Trophoblast cell (in vitro differentiated cells and primary cell): ENCODE data around the gene PDIA4.
"Not testable (repeated sequence)": the region's sequence is repeated elsewhere in the genome, so short reads cannot be mapped to it uniquely, and the experiment has no call there.

Experiments used
- DNase-seq, 2 donors: peaks; one replicate each; pipeline ENCODE4 v3.0.0-alpha.2; 2016
- H2AFZ ChIP-seq: 2 replicates; pipeline ENCODE4 v1.6.1; 2013; ENCODE audit warnings: low read length, moderate library complexity, mild to moderate bottlenecking; ENCODE audit not compliant: insufficient read depth, poor library complexity
- H2AK5ac ChIP-seq: 2 replicates; pipeline ENCODE4 v1.6.1; 2013; ENCODE audit warnings: mild to moderate bottlenecking, low read length
- H2BK120ac ChIP-seq: 2 replicates; pipeline ENCODE4 v1.6.1; 2013; ENCODE audit warnings: low read length, mild to moderate bottlenecking, moderate library complexity; ENCODE audit not compliant: insufficient read depth, poor library complexity
- H2BK12ac ChIP-seq: 2 replicates; pipeline ENCODE4 v1.6.1; 2013; ENCODE audit warnings: mild to moderate bottlenecking, low read length, moderate library complexity
- H2BK5ac ChIP-seq: 2 replicates; pipeline ENCODE4 v1.6.1; 2013; ENCODE audit warnings: low read length, low read depth, moderate library complexity, mild to moderate bottlenecking; ENCODE audit not compliant: poor library complexity
- H3K14ac ChIP-seq: 2 replicates; pipeline ENCODE4 v1.6.1; 2013; ENCODE audit warnings: mild to moderate bottlenecking, low read length
- H3K18ac ChIP-seq: 2 replicates; pipeline ENCODE4 v1.6.1; 2013; ENCODE audit warnings: mild to moderate bottlenecking, low read length
- H3K23ac ChIP-seq: 2 replicates; pipeline ENCODE4 v1.6.1; 2013; ENCODE audit warnings: low read length
- H3K27ac ChIP-seq: 2 replicates; pipeline ENCODE4 v1.5.1; 2013; ENCODE audit warnings: low read depth, mild to moderate bottlenecking, inconsistent platforms, low read length, moderate library complexity
- H3K27me3 ChIP-seq: 2 replicates; pipeline ENCODE4 v1.6.1; 2013; ENCODE audit warnings: inconsistent platforms, mild to moderate bottlenecking, low read length, moderate library complexity; ENCODE audit not compliant: insufficient read depth
- H3K36me3 ChIP-seq, 2 experiments: 1 replicate in 1 of 2; 2 replicates in 1 of 2; pipeline ENCODE4 v1.6.1; 2013; ENCODE audit warnings: low read length in 2 of 2, mild to moderate bottlenecking in 2 of 2, moderate library complexity in 1 of 2; ENCODE audit not compliant: insufficient read depth in 2 of 2, control insufficient read depth in 1 of 2
- H3K4ac ChIP-seq: 2 replicates; pipeline ENCODE4 v1.6.1; 2013; ENCODE audit warnings: low read depth, mild to moderate bottlenecking, low read length, moderate library complexity
- H3K4me1 ChIP-seq, 2 experiments: 1 replicate in 1 of 2; 2 replicates in 1 of 2; pipeline ENCODE4 v1.6.1; 2013; ENCODE audit warnings: low read length in 2 of 2, mild to moderate bottlenecking in 2 of 2, moderate library complexity in 1 of 2; ENCODE audit not compliant: insufficient read depth in 2 of 2, control insufficient read depth in 1 of 2
- H3K4me2 ChIP-seq: 2 replicates; pipeline ENCODE4 v1.6.1; 2013; ENCODE audit warnings: inconsistent platforms, mild to moderate bottlenecking, low read length, moderate library complexity
- H3K4me3 ChIP-seq: 2 replicates; pipeline ENCODE4 v1.5.1; 2013; ENCODE audit warnings: mild to moderate bottlenecking, low read depth, low read length, inconsistent platforms
- H3K79me1 ChIP-seq: one replicate; pipeline ENCODE4 v1.6.1; 2013; ENCODE audit warnings: low read length
- H3K79me2 ChIP-seq: 2 replicates; pipeline ENCODE4 v1.6.1; 2013; ENCODE audit warnings: low read length, mild to moderate bottlenecking; ENCODE audit not compliant: control insufficient read depth, insufficient read depth, poor library complexity
- H3K9ac ChIP-seq: 2 replicates; pipeline ENCODE4 v1.6.1; 2013; ENCODE audit warnings: mild to moderate bottlenecking, low read length
- H3K9me3 ChIP-seq: 2 replicates; pipeline ENCODE4 v1.6.1; 2013; ENCODE audit warnings: low read depth, mild to moderate bottlenecking, control low read depth, inconsistent platforms, low read length; ENCODE audit not compliant: insufficient read depth
- H4K12ac ChIP-seq: 2 replicates; pipeline ENCODE4 v1.6.1; 2013; ENCODE audit warnings: low read depth, mild to moderate bottlenecking, low read length, moderate library complexity
- H4K8ac ChIP-seq: 2 replicates; pipeline ENCODE4 v1.6.1; 2013; ENCODE audit warnings: low read depth, mild to moderate bottlenecking, low read length, moderate library complexity
- H4K91ac ChIP-seq: one replicate; pipeline ENCODE4 v1.6.1; 2013; ENCODE audit warnings: low read depth, mild to moderate bottlenecking, low read length, moderate library complexity
- WGBS: extraction: QIAGEN DNeasy Blood & Tissue Kit; methylation state at CpG from one replicate; pipeline ENCODE4 v1.1.7; 2013; ENCODE audit warnings: missing lambda C conversion rate; ENCODE audit not compliant: insufficient read length, insufficient coverage; ENCODE audit errors: extremely low coverage; 5-methylcytosine and 5-hydroxymethylcytosine counted together

The PDIA4 gene

DNA sequence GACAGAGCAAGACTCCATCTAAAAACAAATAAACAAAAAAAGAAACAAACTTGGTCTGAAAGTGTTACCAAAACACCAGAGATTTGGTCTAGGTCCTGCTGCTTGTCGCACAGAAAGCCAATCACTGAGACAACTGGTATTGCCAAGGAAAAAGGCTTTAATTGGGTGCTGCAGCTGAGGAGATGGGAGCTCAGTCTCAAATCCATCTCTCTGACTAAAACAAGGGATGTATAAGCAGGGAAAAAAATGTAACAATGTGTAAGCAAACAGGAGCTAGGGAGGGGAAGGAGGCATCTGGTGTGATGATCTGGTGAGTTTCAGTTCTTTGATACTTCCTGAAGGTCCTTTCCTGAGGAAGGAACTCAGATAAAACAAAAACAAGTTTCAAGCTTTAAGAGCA, 8.4 kb upstream of the PDIA4 start:
- Histone ChIP-seq H2BK5ac (no peak overlapping the region), H4K8ac (no peak overlapping the region), H3K4me3 (no peak overlapping the region), H3K9me3 (peaks cover 4% of the 10 kb centered on the region), H3K4me2 (no peak overlapping the region), H3K23ac (no peak overlapping the region), H3K4me1 (no peaks in the 10 kb centered on the region), H4K12ac (no peak overlapping the region), H3K18ac (no peak overlapping the region), H2BK12ac (no peak overlapping the region), H2AFZ (no peak overlapping the region), H3K14ac (no peak overlapping the region), H2BK120ac (no peak overlapping the region), H3K79me2 (no peaks in the 10 kb centered on the region), H3K9ac (no peak overlapping the region), H2AK5ac (no peak overlapping the region), H3K4ac (no peak overlapping the region), H3K36me3 (no peaks in the 10 kb centered on the region), H4K91ac (no peak overlapping the region), H3K27ac (no peak overlapping the region), H3K79me1 (no peaks in the 10 kb centered on the region), H3K27me3 (no peaks in the 10 kb centered on the region)
- WGBS = no CpG with 5 or more reads among the region's 1 CpG
- no peak for DNase-seq

GRCh38 chr7:149031353-149031910, 3.1 kb upstream of the PDIA4 start:
- H2AK5ac ChIP-seq = no peak overlapping the region

GRCh38 chr7:149030439-149030838, 2.1 kb upstream of the PDIA4 start:
- H3K36me3 ChIP-seq, H3K9me3 ChIP-seq, H4K91ac ChIP-seq, H3K9ac ChIP-seq, H3K4me3 ChIP-seq, DNase-seq, H2AK5ac ChIP-seq, H3K4me2 ChIP-seq, H3K23ac ChIP-seq, H2BK5ac ChIP-seq, H3K27me3 ChIP-seq, H3K27ac ChIP-seq, H3K14ac ChIP-seq, H3K4me1 ChIP-seq, H2AFZ ChIP-seq, H2BK12ac ChIP-seq, H3K18ac ChIP-seq, H2BK120ac ChIP-seq, H4K12ac ChIP-seq, H3K79me1 ChIP-seq, H4K8ac ChIP-seq, H3K4ac ChIP-seq: not testable (repeated sequence)
- no CpG with 5 or more reads among the region's 9 CpGs for WGBS
- H3K79me2 ChIP-seq = peaks cover 11% of the 10 kb centered on the region

More at GRCh38 chr7:149031353-149031910, 3.1 kb upstream of the PDIA4 start:
- no CpG with 5 or more reads among the region's 3 CpGs for WGBS
- Histone ChIP-seq H3K4me1 (peaks cover 2 to 4% of the 10 kb centered on the region in 2 experiments), H3K9me3 (no peaks in the 10 kb centered on the region), H2BK5ac (no peak overlapping the region), H3K23ac (no peak overlapping the region), H3K4ac (no peak overlapping the region), H3K27me3 (no peaks in the 10 kb centered on the region), H3K9ac (no peak overlapping the region), H2BK12ac (no peak overlapping the region), H3K4me2 (no peak overlapping the region), H2BK120ac (no peak overlapping the region), H3K14ac (no peak overlapping the region), H3K79me1 (peaks cover 8% of the 10 kb centered on the region), H3K79me2 (peaks cover 8% of the 10 kb centered on the region), H3K18ac (no peak overlapping the region), H4K8ac (no peak overlapping the region), H4K12ac (no peak overlapping the region), H3K27ac (no peak overlapping the region), H3K4me3 (no peak overlapping the region), H3K36me3 (no peaks in the 10 kb centered on the region), H4K91ac (no peak overlapping the region), H2AFZ (no peak overlapping the region)
- DNase-seq = no peak

DNA sequence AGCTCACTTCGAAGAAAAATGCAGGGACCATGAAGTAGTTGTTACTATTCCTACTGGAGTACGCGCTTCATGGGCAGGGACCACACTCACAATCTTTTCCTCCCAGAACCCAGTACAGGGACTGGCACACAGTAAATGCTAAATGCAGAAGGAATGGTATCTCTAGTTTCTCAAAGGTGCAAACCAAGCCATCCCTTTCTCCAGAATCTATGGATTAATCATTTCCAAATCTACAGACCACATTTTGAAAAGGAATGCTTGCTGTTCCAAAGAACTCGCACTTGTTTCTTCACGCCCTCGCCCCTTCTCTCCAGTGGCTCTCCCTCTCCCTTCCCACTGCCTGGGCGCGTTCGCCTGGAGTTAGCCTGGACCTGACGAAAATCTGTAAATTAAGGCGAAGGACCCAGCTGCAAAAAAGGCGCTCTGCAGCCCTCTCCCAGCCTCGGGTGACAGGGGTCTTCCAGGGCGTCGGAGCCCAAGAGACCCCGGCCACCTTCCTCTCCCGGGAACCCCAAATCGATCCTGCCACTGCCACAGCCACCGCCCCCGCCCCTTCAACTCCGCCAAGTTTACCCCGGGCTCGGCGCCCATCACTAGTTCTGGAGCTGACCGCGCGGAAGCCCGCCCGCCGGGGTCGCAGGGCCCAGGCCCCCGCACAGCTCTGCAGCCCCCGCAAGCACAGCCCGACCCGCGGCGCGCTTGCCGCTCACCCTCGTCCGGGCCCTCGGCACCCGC, 527 bp downstream of the PDIA4 start:
- Histone ChIP-seq H4K91ac (peak overlapping the region; percentile 94), H4K12ac (peak overlapping the region; percentile 90), H3K4me2 (peak overlapping the region; percentile 85), H3K9ac (peak overlapping the region; percentile 86), H2BK120ac (peak overlapping the region; percentile 93), H4K8ac (peak overlapping the region; percentile 91), H2BK5ac (peak overlapping the region; percentile 73), H3K27me3 (no peaks in the 10 kb centered on the region), H2AK5ac (peak overlapping the region; percentile 91), H3K27ac (peak overlapping the region; percentile 88), H3K18ac (peak overlapping the region; percentile 95), H2BK12ac (peak overlapping the region; percentile 18), H3K14ac (peak overlapping the region; percentile 95), H3K23ac (no peak overlapping the region), H3K79me2 (peaks cover 13% of the 10 kb centered on the region), H3K9me3 (no peaks in the 10 kb centered on the region), H2AFZ (peak overlapping the region; percentile 85), H3K4ac (peak overlapping the region; percentile 84), H3K4me1 (peaks cover 4 to 15% of the 10 kb centered on the region in 2 experiments), H3K36me3 (peaks cover 3 to 10% of the 10 kb centered on the region in 2 experiments), H3K79me1 (peaks cover 8% of the 10 kb centered on the region), H3K4me3 (peak overlapping the region; percentile 89)
- WGBS = no CpG with 5 or more reads among the region's 43 CpGs
- no peak for DNase-seq
